Measurements from ENCODE around the gene CCDC38.
"Not testable (repeated sequence)": the region's sequence is repeated elsewhere in the genome, so short reads cannot be mapped to it uniquely, and the experiment has no call there.

CCDC38 gene

DNA sequence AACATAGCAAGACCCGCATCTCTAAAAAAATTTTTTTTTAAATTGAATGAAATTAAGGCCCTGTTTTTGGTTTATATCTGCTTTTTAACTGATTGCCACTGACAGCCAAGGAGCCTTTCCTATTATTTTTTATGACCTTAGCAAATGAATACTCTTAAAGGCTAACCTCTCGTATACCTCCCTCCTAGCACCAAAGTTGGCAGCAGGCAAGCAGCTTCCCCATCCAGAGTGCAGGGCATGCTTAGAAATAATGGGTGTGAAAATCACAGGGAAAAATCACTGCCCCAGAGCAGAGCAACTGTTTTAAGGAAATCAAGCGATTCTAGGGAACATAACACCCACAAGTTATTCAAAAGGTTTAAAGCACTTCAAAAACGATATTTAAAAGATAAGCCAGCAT is 33.1 kb upstream of the CCDC38 start:
- Mint-ChIP-seq H3K4me1 (no peaks in the 10 kb centered on the region), H3K27me3 (no peaks in the 10 kb centered on the region), H3K4me3 (no peak overlapping the region), H3K9me3 (no peaks in the 10 kb centered on the region), H3K36me3 (ENCODE audit: insufficient read depth) (no peaks in the 10 kb centered on the region), H3K27ac (ENCODE audit: low read depth) (no peak overlapping the region)
- DNase-seq (ENCODE audit: low spot score in 2 of 2) = no peak
- ATAC-seq (replicated peaks; ENCODE audit: extremely low read depth, poor library complexity, severe bottlenecking) = no peak

DNA sequence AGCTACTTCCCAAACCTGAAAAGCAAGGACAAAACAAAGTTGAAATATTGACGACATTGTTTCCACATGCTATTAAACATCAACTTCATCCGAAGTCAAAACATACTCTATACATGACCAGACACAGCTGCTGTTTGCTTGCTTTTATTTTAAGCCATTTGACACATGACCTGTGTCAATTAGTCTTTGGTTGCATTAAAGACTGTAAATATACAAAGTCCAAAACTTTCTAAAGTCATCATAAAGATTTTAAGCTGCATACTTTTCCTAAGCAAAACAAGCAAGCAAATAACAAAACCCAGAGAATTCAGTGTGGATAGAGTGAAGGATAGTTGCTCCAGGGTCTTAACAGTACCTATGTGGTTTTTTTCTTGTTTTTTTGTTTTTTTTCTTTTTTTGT is 31.9 kb upstream of the CCDC38 start:
- no peaks in the 10 kb centered on the region for H3K36me3 Mint-ChIP-seq (ENCODE audit: insufficient read depth)
- ATAC-seq (replicated peaks; ENCODE audit: extremely low read depth, poor library complexity, severe bottlenecking) = no peak
- DNase-seq (ENCODE audit: low spot score in 2 of 2) = no peak
- no peaks in the 10 kb centered on the region for H3K4me1 Mint-ChIP-seq
- H3K4me3 Mint-ChIP-seq = no peak overlapping the region
- no peaks in the 10 kb centered on the region for H3K27me3 Mint-ChIP-seq
- no peak overlapping the region for H3K27ac Mint-ChIP-seq (ENCODE audit: low read depth)
- H3K9me3 Mint-ChIP-seq = no peaks in the 10 kb centered on the region

DNA sequence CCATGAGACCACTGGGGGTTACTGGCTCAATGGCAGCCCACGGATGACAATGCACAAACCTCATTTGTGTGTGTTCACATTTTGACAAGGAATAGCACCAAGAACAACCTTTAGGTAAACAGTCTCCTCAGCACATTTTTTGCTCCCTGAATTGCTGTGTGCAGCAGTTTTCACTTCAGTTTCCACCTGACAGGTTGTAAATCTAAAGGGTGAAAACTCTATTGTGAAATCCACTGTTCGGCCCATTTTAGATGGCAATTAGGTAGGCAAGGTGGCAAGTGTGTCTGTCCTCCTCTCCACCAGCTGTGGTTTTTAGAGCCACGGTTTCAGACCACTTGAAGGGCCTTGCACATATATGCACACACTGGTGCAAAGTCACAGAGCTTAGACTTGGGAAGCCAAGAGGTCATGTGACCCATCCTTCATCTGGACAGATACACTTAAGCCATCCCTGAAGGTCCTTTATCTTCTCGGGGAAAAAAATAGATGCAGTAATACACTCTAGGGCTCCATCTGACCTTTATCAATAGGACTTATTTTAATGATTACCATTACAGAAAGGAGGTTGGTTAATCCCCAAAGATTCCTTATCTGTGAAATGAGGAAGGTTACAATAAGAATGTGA is 30.5 kb upstream of the CCDC38 start:
- Mint-ChIP-seq H3K27ac (ENCODE audit: low read depth) (no peak overlapping the region), H3K27me3 (no peaks in the 10 kb centered on the region), H3K4me1 (no peaks in the 10 kb centered on the region), H3K36me3 (ENCODE audit: insufficient read depth) (no peaks in the 10 kb centered on the region), H3K9me3 (no peaks in the 10 kb centered on the region), H3K4me3 (no peak overlapping the region)
- DNase-seq (ENCODE audit: low spot score in 2 of 2) = no peak
- ATAC-seq (replicated peaks; ENCODE audit: extremely low read depth, poor library complexity, severe bottlenecking) = no peak

DNA sequence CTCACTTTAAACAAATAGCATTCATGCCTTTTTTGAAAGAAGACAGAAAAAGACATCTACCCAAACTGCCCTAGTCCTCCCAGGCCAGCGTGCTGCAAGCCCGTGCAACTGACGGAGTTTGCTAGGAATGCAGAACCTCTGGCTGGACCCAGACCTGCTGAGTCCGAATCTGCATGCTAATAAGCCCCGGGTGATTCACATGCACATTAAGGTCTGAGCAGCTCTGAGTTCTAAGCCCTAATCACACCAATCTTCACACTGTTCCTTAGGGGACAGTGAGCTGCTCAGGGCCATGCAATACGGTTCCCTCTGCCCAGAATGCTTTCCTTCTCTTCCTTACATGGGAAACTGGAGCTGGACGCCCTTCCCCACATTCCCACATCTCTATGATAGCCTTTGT is 28.5 kb upstream of the CCDC38 start:
- Mint-ChIP-seq H3K9me3 (no peaks in the 10 kb centered on the region), H3K4me1 (no peaks in the 10 kb centered on the region), H3K36me3 (ENCODE audit: insufficient read depth) (no peaks in the 10 kb centered on the region), H3K4me3 (no peak overlapping the region), H3K27me3 (no peaks in the 10 kb centered on the region), H3K27ac (ENCODE audit: low read depth) (no peak overlapping the region)
- DNase-seq (ENCODE audit: low spot score in 2 of 2) (no peak), ATAC-seq (replicated peaks; ENCODE audit: extremely low read depth, poor library complexity, severe bottlenecking) (no peak)

GRCh38 chr12:95969116-95969515 is 26.7 kb upstream of the CCDC38 start:
- not testable (repeated sequence) for H3K27me3 Mint-ChIP-seq; ATAC-seq (replicated peaks; ENCODE audit: extremely low read depth, poor library complexity, severe bottlenecking); H3K4me3 Mint-ChIP-seq; H3K9me3 Mint-ChIP-seq; H3K36me3 Mint-ChIP-seq (ENCODE audit: insufficient read depth); H3K4me1 Mint-ChIP-seq; DNase-seq (ENCODE audit: low spot score in 2 of 2); H3K27ac Mint-ChIP-seq (ENCODE audit: low read depth)

DNA sequence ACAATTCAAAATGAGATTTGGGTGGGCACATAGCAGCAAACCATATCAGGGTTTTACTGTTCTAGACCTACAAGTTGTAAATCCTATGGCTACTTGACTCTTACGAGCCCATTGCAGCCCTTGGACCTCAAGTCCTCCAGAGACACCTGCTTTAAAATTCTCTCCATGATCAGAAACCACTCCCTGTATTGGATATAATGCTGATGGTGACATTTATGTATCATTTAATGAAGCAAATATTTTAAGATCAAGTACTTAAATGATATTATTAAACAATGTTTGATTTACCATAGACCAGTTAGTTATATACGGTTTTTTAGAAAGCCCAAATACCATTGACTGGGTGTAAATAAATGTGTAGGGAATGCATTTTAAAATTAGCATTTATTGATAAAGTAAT is 24.9 kb upstream of the CCDC38 start:
- Mint-ChIP-seq H3K9me3 (no peaks in the 10 kb centered on the region), H3K36me3 (ENCODE audit: insufficient read depth) (no peaks in the 10 kb centered on the region), H3K4me1 (no peaks in the 10 kb centered on the region)

DNA sequence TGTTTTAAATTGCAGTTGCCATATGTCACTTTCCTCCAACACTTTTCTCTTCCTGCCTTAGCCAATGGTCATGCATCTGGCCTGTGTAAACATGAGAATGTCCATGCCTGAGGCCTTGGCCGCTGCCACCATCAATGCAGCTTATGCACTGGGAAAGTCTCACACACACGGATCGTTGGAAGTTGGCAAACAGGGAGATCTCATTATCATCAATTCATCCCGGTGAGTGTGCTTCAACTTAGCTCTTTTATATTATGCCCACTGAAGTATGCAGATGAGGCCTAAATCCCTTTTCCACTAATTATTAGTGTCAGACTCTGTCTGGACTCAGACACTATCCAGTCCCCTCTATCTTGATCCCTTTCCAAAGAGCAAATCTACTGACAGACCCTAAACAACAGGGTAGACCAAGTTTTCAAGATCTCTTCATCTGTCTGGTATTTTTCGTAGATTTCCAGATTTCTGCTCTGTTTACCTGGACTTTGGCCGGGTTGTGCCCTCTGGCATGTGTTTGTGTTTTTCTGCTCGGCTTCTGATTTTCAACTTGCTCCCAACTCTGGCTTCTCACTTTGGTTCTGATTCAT is 24.0 kb upstream of the CCDC38 start:
- H3K27me3 Mint-ChIP-seq = no peaks in the 10 kb centered on the region
- ATAC-seq (replicated peaks; ENCODE audit: extremely low read depth, poor library complexity, severe bottlenecking) (no peak), DNase-seq (ENCODE audit: low spot score in 2 of 2) (no peak)
- H3K4me3 Mint-ChIP-seq = no peak overlapping the region
- no peaks in the 10 kb centered on the region for H3K9me3 Mint-ChIP-seq
- H3K4me1 Mint-ChIP-seq = no peaks in the 10 kb centered on the region
- H3K36me3 Mint-ChIP-seq (ENCODE audit: insufficient read depth) = no peaks in the 10 kb centered on the region
- no peak overlapping the region for H3K27ac Mint-ChIP-seq (ENCODE audit: low read depth)

More for the DNA sequence above, 24.9 kb upstream of the CCDC38 start:
- Mint-ChIP-seq H3K4me3 (no peak overlapping the region), H3K27ac (ENCODE audit: low read depth) (no peak overlapping the region), H3K27me3 (no peaks in the 10 kb centered on the region)
- ATAC-seq (replicated peaks; ENCODE audit: extremely low read depth, poor library complexity, severe bottlenecking) = no peak
- DNase-seq (ENCODE audit: low spot score in 2 of 2) = no peak

DNA sequence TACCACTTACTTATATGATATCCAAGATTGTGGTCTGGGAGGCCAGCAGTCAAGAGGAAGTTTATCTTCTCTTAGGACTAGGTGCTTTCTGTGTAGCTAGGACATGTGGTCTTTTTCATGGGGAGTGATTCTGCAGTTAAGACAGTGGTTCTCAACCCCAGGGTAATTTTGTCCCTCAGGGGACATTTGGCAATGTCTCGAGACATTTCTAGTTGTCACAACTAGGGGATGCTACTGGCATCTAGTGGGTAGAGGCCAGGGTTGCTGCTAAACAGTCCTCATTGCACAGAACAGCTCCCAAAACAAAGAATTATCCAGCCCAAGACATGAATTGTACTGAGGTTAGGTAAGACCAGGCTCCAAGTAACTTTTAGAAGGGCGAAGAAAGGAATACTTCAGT is 20.7 kb upstream of the CCDC38 start:
- Mint-ChIP-seq H3K4me1 (no peaks in the 10 kb centered on the region), H3K4me3 (no peak overlapping the region), H3K36me3 (ENCODE audit: insufficient read depth) (no peaks in the 10 kb centered on the region), H3K9me3 (no peaks in the 10 kb centered on the region), H3K27ac (ENCODE audit: low read depth) (no peak overlapping the region), H3K27me3 (peaks cover 8% of the 10 kb centered on the region)
- ATAC-seq (replicated peaks; ENCODE audit: extremely low read depth, poor library complexity, severe bottlenecking) (no peak), DNase-seq (ENCODE audit: low spot score in 2 of 2) (no peak)

DNA sequence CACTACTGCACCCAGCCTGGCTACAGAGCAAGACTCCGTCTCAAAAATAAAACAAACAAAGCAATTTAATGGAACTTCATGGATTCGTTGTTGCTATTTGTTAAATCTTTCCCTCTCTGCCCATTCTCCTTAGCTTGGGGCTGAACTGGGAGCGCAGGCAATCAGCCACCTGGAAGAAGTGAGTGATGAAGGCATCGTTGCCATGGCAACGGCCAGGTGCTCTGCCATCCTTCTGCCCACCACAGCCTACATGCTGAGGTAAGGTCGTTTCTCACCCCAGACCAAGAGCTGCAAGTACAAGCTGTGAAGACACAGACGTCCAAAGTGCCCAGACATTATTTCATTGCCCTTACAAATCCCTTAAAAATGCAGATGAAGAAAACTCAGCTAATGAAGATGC is 19.8 kb upstream of the CCDC38 start:
- ATAC-seq (replicated peaks; ENCODE audit: extremely low read depth, poor library complexity, severe bottlenecking) (no peak), DNase-seq (ENCODE audit: low spot score in 2 of 2) (no peak)
- no peaks in the 10 kb centered on the region for H3K36me3 Mint-ChIP-seq (ENCODE audit: insufficient read depth)
- H3K27me3 Mint-ChIP-seq = peaks cover 8% of the 10 kb centered on the region
- H3K27ac Mint-ChIP-seq (ENCODE audit: low read depth) = no peak overlapping the region
- H3K4me1 Mint-ChIP-seq = no peaks in the 10 kb centered on the region
- H3K9me3 Mint-ChIP-seq = no peaks in the 10 kb centered on the region
- no peak overlapping the region for H3K4me3 Mint-ChIP-seq

DNA sequence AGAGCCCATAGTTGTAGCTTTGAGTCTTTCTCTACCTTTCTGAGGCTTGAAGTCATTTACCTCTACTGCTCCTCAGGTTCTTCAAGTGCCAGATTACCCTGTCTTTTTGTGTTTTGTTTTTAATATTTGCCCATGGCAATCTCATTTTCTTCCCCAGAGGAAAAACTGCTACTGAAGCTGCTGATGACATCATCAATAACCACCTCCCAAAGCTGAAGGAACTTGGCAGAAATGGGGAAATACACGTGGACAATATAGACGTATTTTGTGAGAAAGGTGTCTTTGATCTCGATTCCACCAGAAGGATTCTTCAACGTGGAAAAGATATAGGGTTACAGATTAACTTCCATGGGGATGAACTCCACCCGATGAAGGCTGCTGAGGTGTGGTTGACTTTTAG is 17.8 kb upstream of the CCDC38 start:
- Mint-ChIP-seq H3K36me3 (ENCODE audit: insufficient read depth) (no peaks in the 10 kb centered on the region), H3K27me3 (peaks cover 8% of the 10 kb centered on the region), H3K9me3 (no peaks in the 10 kb centered on the region), H3K27ac (ENCODE audit: low read depth) (no peak overlapping the region), H3K4me1 (no peaks in the 10 kb centered on the region), H3K4me3 (no peak overlapping the region)
- DNase-seq (ENCODE audit: low spot score in 2 of 2) (no peak), ATAC-seq (replicated peaks; ENCODE audit: extremely low read depth, poor library complexity, severe bottlenecking) (no peak)

GRCh38 chr12:95959107-95959506 is 16.7 kb upstream of the CCDC38 start:
- DNase-seq (ENCODE audit: low spot score in 2 of 2) (no peak), ATAC-seq (replicated peaks; ENCODE audit: extremely low read depth, poor library complexity, severe bottlenecking) (no peak)
- Mint-ChIP-seq H3K4me3 (no peak overlapping the region), H3K27ac (ENCODE audit: low read depth) (no peak overlapping the region), H3K9me3 (no peaks in the 10 kb centered on the region), H3K27me3 (peaks cover 8% of the 10 kb centered on the region), H3K36me3 (ENCODE audit: insufficient read depth) (no peaks in the 10 kb centered on the region), H3K4me1 (no peaks in the 10 kb centered on the region)

DNA sequence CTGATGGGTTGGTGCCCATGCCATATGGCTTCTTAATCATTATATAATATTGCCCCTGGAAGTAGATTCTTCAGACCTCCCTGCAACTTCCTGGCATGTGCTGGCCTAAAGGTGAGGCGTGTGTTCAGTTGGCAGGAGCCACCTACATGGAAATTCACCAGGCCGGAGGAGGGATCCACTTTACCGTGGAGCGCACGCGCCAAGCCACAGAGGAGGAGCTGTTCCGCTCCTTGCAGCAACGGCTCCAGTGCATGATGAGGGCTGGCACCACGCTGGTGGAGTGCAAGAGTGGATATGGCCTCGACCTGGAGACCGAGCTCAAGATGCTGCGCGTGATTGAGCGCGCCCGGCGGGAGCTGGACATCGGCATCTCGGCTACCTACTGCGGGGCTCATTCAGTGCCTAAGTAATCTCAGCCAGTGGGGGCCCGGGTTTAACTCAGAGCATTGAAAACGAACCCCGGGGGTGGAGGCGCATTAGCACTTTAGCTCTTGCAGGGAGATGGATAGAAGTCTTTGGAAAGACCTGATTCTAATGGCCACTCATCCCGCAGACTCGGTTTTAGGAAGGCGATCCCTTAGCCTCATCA is 14.2 kb upstream of the CCDC38 start:
- no peak overlapping the region for H3K27ac Mint-ChIP-seq (ENCODE audit: low read depth)
- peaks cover 16% of the 10 kb centered on the region for H3K27me3 Mint-ChIP-seq
- H3K36me3 Mint-ChIP-seq (ENCODE audit: insufficient read depth) = no peaks in the 10 kb centered on the region

DNA sequence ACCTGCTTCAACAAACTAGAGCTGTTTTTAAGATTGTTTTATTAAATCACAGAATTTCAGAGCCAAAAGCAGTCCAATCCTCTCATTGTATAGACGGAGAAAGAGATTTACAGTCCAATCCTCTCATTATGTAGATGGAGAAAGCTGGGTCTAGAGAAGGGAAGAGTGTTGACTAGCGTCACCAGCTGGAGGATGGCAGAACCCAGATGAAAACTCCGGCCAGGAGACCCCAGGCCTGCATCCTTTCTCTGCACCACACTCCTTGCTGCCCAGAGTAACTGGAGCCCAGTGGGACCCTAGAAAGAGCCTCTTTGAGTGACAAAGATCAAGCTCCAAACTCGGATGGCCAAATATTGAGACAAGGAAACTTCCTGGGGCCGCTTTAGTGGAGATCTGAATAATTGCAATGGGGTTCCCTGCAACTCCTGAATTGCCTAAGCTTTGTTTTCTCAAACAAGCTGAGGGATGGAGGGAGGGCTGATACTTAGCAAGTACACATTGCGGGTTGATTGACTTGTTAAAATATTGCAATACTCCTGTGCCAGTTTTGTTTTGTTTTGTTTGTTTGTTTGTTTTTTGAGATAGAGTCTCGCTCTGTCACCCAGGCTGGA is 13.2 kb upstream of the CCDC38 start:
- no peak for ATAC-seq (replicated peaks; ENCODE audit: extremely low read depth, poor library complexity, severe bottlenecking)
- Mint-ChIP-seq H3K4me3 (no peak overlapping the region), H3K9me3 (peaks cover 5% of the 10 kb centered on the region), H3K36me3 (ENCODE audit: insufficient read depth) (no peaks in the 10 kb centered on the region), H3K27me3 (peaks cover 26% of the 10 kb centered on the region), H3K27ac (ENCODE audit: low read depth) (no peak overlapping the region), H3K4me1 (no peaks in the 10 kb centered on the region)
- DNase-seq (ENCODE audit: low spot score in 2 of 2) = no peak

More for the DNA sequence above, 14.2 kb upstream of the CCDC38 start:
- DNase-seq (ENCODE audit: low spot score in 2 of 2) = no peak
- Mint-ChIP-seq H3K4me3 (no peak overlapping the region), H3K4me1 (no peaks in the 10 kb centered on the region), H3K9me3 (no peaks in the 10 kb centered on the region)
- ATAC-seq (replicated peaks; ENCODE audit: extremely low read depth, poor library complexity, severe bottlenecking) = no peak
